HepG2 (cell line): ENCODE data around the gene GALNT10. TPM values are rescaled to one million over a fixed set of nuclear protein-coding genes. Genes with fewer than 3 reads are reported as not detected.

ENCODE experiments used
- ATRX ChIP-seq: sonication (generic); formaldehyde crosslinking; IDR thresholded peaks from 2 replicates; pipeline ENCODE4 v1.4.0; 2020; ENCODE audit warnings: missing genetic modification reagents, borderline replicate concordance
- CEBPB ChIP-seq: IDR thresholded peaks from 2 replicates; pipeline ENCODE4 v1.6.1; 2011; ENCODE audit warnings: low read depth, low read length, improper control_type of control experiment, borderline replicate concordance
- GABPB1 ChIP-seq: IDR thresholded peaks from 2 replicates; pipeline ENCODE4 v1.6.1; 2016; ENCODE audit warnings: mild to moderate bottlenecking, missing genetic modification reagents, moderate library complexity, missing compliant biosample characterization
- GATAD2A ChIP-seq: IDR thresholded peaks from 2 replicates; pipeline ENCODE4 v1.6.1; 2016
- HMG20B ChIP-seq: conservative IDR thresholded peaks from 2 replicates; pipeline ENCODE4 v1.6.1; 2016; ENCODE audit warnings: missing genetic modification reagents, missing compliant biosample characterization
- HOXA5 ChIP-seq: sonication (generic); formaldehyde crosslinking; IDR thresholded peaks from 2 replicates; pipeline ENCODE4 v1.4.0; 2020; ENCODE audit warnings: missing genetic modification reagents
- KDM4B ChIP-seq: sonication (generic); formaldehyde crosslinking; IDR thresholded peaks from 2 replicates; pipeline ENCODE4 v1.4.0; 2020; ENCODE audit warnings: missing genetic modification reagents
- MZF1 ChIP-seq: sonication (generic); formaldehyde crosslinking; IDR thresholded peaks from 2 replicates; pipeline ENCODE4 v1.8.1; 2023; ENCODE audit warnings: mild to moderate bottlenecking, missing genetic modification reagents, borderline replicate concordance
- NAIF1 ChIP-seq: sonication (generic); formaldehyde crosslinking; IDR thresholded peaks from 2 replicates; pipeline ENCODE4 v1.5.0; 2020; ENCODE audit warnings: mild to moderate bottlenecking, missing genetic modification reagents, borderline replicate concordance
- NFE2 ChIP-seq: sonication (generic); formaldehyde crosslinking; IDR thresholded peaks from 2 replicates; pipeline ENCODE4 v1.4.0; 2020; ENCODE audit warnings: missing genetic modification reagents
- NFKBIZ ChIP-seq: IDR thresholded peaks from 2 replicates; pipeline ENCODE4 v1.6.1; 2018; ENCODE audit warnings: missing genetic modification reagents, missing compliant biosample characterization
- NR2F6 ChIP-seq, 2 experiments: IDR thresholded peaks; 2 replicates each; pipeline ENCODE4 v1.6.1; 2016; ENCODE audit warnings: antibody characterized with exemption in 1 of 2, mild to moderate bottlenecking in 1 of 2
- PHF20 ChIP-seq: sonication (generic); formaldehyde crosslinking; IDR thresholded peaks from 2 replicates; pipeline ENCODE4 v1.5.0; 2020; ENCODE audit warnings: mild to moderate bottlenecking, missing genetic modification reagents
- RERE ChIP-seq: IDR thresholded peaks from 2 replicates; pipeline ENCODE4 v1.6.1; 2016; ENCODE audit warnings: low read depth, missing genetic modification reagents, missing compliant biosample characterization
- TARDBP ChIP-seq: sonication (generic); formaldehyde crosslinking; IDR thresholded peaks from 2 replicates; pipeline ENCODE4 v1.8.0; 2022; ENCODE audit warnings: mild to moderate bottlenecking, missing genetic modification reagents
- XBP1 ChIP-seq: sonication (generic); formaldehyde crosslinking; IDR thresholded peaks from 2 replicates; pipeline ENCODE4 v1.5.0; 2020; ENCODE audit warnings: missing genetic modification reagents
- ZNF281 ChIP-seq: sonication (generic); formaldehyde crosslinking; IDR thresholded peaks from 2 replicates; pipeline ENCODE4 v1.4.0; 2020; ENCODE audit warnings: missing genetic modification reagents, borderline replicate concordance
- ZNF562 ChIP-seq: sonication (generic); formaldehyde crosslinking; IDR thresholded peaks from 2 replicates; pipeline ENCODE4 v1.8.0; 2022; ENCODE audit warnings: missing genetic modification reagents, borderline replicate concordance
- ZNF615 ChIP-seq: sonication (generic); formaldehyde crosslinking; IDR thresholded peaks from 2 replicates; pipeline ENCODE4 v1.5.0; 2020; ENCODE audit warnings: mild to moderate bottlenecking, missing genetic modification reagents, borderline replicate concordance
- ZNF747 ChIP-seq: sonication (generic); formaldehyde crosslinking; IDR thresholded peaks from 2 replicates; pipeline ENCODE4 v1.8.1; 2023; ENCODE audit warnings: missing genetic modification reagents, mild to moderate bottlenecking, borderline replicate concordance
- ZSCAN20 ChIP-seq: sonication (generic); formaldehyde crosslinking; IDR thresholded peaks from 2 replicates; pipeline ENCODE4 v1.4.0; 2020; ENCODE audit warnings: missing genetic modification reagents, mild to moderate bottlenecking, borderline replicate concordance
- polyA plus RNA-seq, 8 experiments: library from polyadenylated mRNA; depleted of rRNA in 3 of 8; stranded (reverse) in 7 of 8; unstranded in 1 of 8; fragments of >200 nt; fragmentation: Illumina TruSeq in 4 of 8; extraction: Trizol in 4 of 8; gene quantifications; 2 replicates each; pipeline versions ENCODE4 v1.2.1 to v1.2.3, GENCODE V29; 2011 to 2016; ENCODE audit warnings: low read depth in 4 of 8, missing spikeins in 1 of 8, mixed read lengths in 1 of 8; ENCODE audit not compliant: insufficient read depth in 1 of 8
- total RNA-seq, 5 experiments: library from RNA; depleted of rRNA; stranded (reverse); fragments of >200 nt; fragmentation: Illumina TruSeq; extraction: Trizol; gene quantifications; 2 replicates each; pipeline ENCODE4 v1.2.3, GENCODE V29; 2016; ENCODE audit warnings: low read depth in 1 of 5

The GALNT10 gene
- total and polyA plus RNA-seq, 2 of the 13 experiments (the other 11 are each of a cell fraction or from before 2014, with no cell fraction given): 8.1 to 11.2 TPM

GRCh38 chr5:154189819-154190594, 526 bp upstream of the GALNT10 start (continued):
- no peak for TF ChIP-seq RERE (CRISPR knock-in tag)
- TF ChIP-seq ZSCAN20 (CRISPR knock-in tag): no peak
- TF ChIP-seq TARDBP (CRISPR knock-in tag): no peak
- peak; percentile 71 for TF ChIP-seq GABPB1 (CRISPR knock-in tag)
- TF ChIP-seq HOXA5 (CRISPR knock-in tag): no peak
- TF ChIP-seq MZF1 (CRISPR knock-in tag): no peak
- TF ChIP-seq XBP1: no peak
- TF ChIP-seq ATRX: no peak
- TF ChIP-seq PHF20 (CRISPR knock-in tag): peak; percentile 26; the same call in 1 of the 2 replicates
- no peak for TF ChIP-seq NFE2 (CRISPR knock-in tag)
- TF ChIP-seq GATAD2A: 0 out of 2 replicates have a peak, but pooled peaks have one; percentile 17
- no peak for TF ChIP-seq ZNF615
- no peak for TF ChIP-seq NR2F6 (IDR thresholded peaks at IDR 0.05)
- no peak for TF ChIP-seq NR2F6 (CRISPR knock-in tag; IDR thresholded peaks at IDR 0.05)
- no peak for TF ChIP-seq KDM4B (CRISPR knock-in tag)
- TF ChIP-seq NFKBIZ: no peak
- TF ChIP-seq ZNF747 (CRISPR knock-in tag): no peak
- TF ChIP-seq CEBPB: peak; percentile 44; the same call in 1 of the 2 replicates
- no peak for TF ChIP-seq ZNF562
- TF ChIP-seq HMG20B (CRISPR knock-in tag): no peak
- TF ChIP-seq ZNF281 (CRISPR knock-in tag): no peak
- TF ChIP-seq NAIF1 (CRISPR knock-in tag): no peak
